ENCODE results near the gene POU3F1.

GRCh38 chr1:38061290-38061689, 14.7 kb upstream of the POU3F1 start:
- TF ChIP-seq POLR2A (IDR thresholded peaks at IDR 0.05; ENCODE audit: low read depth, low read length) (no peak), POLR2AphosphoS5 (IDR thresholded peaks at IDR 0.05; ENCODE audit: low read depth, low read length) (no peak), TAF1 (IDR thresholded peaks at IDR 0.05; ENCODE audit: low read depth, low read length) (no peak), SPI1 (IDR thresholded peaks at IDR 0.05; ENCODE audit: low read depth, low read length) (no peak)
